ENCODE data around the gene HLA-DMA.
A peak's percentile ranks its signal among the peaks of the same experiment; 100 is the strongest.

The HLA-DMA gene

DNA sequence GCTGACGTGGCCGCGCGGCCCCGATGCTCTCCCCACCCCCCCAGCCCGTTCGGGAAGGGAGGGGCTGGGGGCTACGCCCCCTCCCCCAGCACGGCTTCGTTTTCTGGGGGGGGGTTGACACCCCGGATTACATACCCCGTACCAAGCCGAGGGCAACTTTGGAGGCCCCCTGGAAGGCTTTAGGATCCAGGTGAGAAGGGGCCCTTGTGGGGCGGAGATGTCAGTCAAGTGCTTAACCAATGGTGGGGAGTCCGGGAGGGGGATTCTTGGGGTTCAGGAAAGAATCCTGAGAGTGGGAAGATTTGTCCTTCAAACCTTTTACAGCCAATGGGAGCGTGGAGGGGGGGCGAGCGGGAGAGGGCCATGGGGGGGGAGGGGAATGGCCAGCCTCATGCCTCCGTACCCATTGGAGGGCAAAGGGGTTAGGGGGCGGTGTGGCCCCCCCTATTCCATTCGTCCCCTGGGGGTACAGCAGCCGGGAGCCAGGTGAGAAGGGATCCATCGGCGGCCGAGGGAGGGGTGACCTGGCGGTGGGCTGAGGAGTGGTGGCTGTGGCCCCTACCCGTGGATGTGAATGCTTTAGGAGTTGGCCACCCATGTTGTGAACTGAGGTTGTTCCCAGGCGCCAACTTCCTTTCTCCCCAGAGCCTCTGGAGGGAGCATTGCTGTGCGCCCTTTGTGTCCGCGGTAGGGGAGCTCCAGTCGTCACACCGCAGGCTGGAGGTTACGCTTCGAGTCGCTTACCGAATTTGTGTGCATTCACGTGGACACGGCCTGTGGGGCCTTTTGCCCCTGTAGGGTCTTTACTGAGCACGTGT lies 16.2 kb upstream of the HLA-DMA start:
- TF ChIP-seq, protein P1, sequence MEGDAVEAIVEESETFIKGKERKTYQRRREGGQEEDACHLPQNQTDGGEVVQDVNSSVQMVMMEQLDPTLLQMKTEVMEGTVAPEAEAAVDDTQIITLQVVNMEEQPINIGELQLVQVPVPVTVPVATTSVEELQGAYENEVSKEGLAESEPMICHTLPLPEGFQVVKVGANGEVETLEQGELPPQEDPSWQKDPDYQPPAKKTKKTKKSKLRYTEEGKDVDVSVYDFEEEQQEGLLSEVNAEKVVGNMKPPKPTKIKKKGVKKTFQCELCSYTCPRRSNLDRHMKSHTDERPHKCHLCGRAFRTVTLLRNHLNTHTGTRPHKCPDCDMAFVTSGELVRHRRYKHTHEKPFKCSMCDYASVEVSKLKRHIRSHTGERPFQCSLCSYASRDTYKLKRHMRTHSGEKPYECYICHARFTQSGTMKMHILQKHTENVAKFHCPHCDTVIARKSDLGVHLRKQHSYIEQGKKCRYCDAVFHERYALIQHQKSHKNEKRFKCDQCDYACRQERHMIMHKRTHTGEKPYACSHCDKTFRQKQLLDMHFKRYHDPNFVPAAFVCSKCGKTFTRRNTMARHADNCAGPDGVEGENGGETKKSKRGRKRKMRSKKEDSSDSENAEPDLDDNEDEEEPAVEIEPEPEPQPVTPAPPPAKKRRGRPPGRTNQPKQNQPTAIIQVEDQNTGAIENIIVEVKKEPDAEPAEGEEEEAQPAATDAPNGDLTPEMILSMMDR (IDR thresholded peaks at IDR 0.05) = no peak

DNA sequence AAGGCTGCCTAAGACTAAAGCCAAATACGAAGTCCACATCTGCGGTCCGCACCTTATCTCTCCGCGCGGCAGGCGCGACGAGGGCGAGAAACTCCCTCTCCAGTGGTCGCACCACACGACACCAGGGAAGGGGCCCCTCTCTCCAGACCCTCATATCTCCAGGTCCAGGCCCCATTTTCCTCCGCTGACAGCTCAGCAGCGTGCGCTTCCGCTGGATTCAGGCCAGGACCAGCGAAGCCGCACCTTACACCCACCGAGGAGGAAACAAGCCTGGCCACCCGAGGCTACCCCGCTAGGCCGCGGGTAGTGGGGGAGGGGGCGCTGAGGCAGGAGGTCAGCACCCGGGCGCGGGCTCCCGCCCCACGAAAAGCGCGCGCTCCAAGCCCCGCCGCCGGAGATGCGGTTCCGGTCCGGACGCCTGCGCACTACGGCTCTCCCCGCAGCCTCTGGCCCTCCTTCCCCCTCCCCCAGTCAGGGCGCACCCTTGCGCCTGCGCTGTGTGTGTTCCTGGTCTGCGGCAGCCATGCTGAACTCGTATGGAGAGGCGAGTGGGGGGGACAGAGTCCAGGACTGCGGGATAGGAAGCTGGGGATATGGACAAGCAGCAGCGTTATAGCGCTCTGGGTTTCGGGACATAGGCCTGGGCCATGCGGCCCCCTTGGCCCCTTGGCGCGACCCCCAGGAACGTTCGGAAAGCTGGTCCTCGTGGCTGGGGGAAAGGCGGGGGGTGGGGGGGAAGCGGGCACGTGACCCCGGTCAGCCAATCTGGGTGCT lies 15.4 kb upstream of the HLA-DMA start, which contains the start of gene BRD2:
Gene BRD2 (plus strand): TSS at position 502 of the 774 bp plus-strand sequence. CDS start 4,305 bp downstream, outside the sequence.
- TF ChIP-seq, protein P1 (IDR thresholded peaks at IDR 0.05) = no peak

DNA sequence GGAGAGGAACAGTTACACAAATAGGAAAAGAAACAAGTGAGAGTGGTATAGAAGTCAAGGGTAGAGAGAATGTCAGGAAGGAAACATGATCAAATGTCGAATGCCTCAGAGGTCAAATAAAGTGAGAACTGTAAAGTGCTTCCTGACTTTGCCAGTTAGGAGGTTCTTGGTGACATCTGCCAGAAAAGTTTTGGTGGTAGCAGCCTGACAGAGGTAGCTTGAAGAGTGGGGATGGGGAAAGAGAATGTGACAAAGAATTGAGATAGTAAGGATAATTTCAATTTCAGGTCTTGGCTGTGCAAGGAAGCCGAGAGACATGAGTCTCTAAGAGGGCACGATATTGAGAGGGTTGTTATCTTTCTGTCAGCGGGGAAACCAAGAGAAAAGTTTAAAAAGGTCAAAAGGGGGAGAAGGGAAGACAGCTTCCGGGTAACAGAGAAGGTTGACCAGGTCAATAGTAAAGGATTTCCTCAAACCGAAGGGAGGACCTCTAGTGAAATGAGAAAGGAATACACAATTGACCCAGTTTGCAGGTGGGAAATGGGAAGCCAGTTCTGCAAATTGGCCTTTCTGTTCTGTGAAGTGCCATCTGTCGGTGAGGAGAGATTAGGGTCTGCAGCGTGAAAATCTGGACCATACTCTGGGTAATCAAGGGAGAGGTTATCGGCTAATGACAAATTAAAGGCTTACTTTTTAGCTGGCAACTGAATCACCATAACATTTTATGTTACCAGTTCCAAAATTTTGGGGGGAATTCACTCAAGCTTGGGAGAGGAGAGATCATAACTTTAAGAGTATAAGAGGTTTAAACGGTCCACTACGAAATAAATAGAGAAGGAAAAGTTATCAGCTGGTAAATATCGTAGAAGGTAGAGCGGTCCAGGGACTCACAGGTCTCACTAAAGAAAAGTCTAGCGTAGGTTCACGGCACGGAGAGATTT lies 14.5 kb upstream of the HLA-DMA start:
- TF ChIP-seq, protein P1 (IDR thresholded peaks at IDR 0.05) = peak; percentile 61

DNA sequence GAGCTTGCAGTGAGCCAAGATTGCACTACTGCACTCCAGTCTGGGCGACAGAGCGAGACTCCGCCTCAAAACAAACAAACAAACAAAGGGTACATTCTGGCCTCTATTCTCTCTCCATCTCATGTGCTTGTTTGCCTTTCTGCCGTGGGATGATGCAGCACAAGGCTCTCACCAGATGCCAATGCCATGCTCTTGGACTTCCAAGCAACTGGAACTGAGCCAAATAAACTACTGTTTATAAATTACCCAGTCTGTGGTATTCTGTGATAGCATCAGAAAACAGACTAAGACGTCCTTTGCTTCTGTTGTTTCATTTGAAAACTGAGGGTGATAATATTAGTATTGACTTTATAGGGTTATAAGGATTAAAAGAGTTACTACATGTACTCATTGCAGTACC lies 11.9 kb upstream of the HLA-DMA start:
- TF ChIP-seq, protein P1 (IDR thresholded peaks at IDR 0.05) = no peak

DNA sequence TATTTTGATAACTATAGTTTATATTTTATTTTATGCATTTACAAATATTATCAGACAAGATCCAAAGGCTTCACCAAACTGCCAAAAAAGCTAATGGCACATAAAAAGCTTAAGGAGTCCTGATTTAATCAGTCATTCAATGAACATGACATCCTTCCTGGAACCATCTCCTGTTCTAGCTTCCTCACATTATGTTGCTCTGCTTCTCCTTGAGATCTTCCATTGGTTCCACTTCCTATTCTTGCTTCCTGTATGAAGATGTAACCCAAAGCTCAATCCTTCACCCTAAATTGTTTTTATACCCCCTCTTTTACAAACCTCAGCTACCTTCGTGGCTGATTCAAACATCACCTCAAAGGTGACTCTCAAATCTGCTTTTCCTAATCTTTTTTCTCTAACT lies 11.0 kb upstream of the HLA-DMA start:
- TF ChIP-seq, protein P1 (IDR thresholded peaks at IDR 0.05) = no peak

DNA sequence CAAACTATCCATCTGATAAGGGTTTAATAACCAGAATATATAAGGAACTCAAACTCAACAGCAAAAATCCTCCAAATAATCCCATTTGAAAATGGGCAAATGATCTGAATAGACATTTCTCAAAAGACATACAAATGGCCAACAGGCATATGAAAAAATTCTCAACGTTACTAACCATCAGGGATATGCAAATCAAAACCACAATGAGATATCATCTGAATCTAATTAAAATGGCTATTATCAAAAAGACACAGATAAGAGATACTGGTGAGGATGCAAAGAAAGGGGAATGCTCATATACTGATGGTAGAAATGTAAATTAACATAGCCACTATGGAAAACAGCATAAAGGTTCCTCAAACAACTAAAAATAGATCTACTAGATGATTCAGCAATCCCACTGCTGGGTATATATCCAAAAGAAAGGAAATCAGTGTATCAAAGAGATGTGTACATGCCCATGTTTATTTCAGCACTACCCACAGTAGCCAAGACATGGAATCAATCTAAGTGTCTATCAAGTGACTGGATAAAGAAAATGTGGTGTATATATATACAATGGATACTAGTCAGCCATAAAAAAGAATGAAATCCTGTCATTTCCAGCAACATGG lies 9.4 kb upstream of the HLA-DMA start:
- TF ChIP-seq, protein P1 (IDR thresholded peaks at IDR 0.05) = no peak

All from LNCAP (cell line).